Tibial artery (tissue), 4 donors: Measurements from ENCODE around the gene SCFD2.

ENCODE experiments used
- DNase-seq, 2 donors: peaks; one replicate each; pipeline ENCODE4 v3.0.0-alpha.2; 2019
- H3K27ac ChIP-seq, 2 donors: fragments of 200-600 bp; sonication (generic) in 1 of 2; 1 replicate in 1 of 2; 2 replicates in 1 of 2; pipeline ENCODE4 v1.5.1; 2018 to 2019; ENCODE audit warnings: mild to moderate bottlenecking in 1 of 2
- H3K27me3 ChIP-seq, 2 donors: fragments of 200-600 bp; sonication (generic) in 1 of 2; one replicate each; pipeline versions ENCODE4 v1.5.1 to v1.6.0; 2016 to 2019
- H3K36me3 ChIP-seq, 3 donors: fragments of 200-600 bp; sonication (generic) in 2 of 3; one replicate each; pipeline ENCODE4 v1.5.1; 2016 to 2019; ENCODE audit warnings: mild to moderate bottlenecking in 2 of 3
- H3K4me1 ChIP-seq, 4 donors: fragments of 200-600 bp; sonication (generic) in 2 of 4; 1 replicate in 3 of 4; 2 replicates in 1 of 4; pipeline ENCODE4 v1.5.1; 2016 to 2019
- H3K4me3 ChIP-seq, 2 donors: fragments of 200-600 bp; sonication (generic) in 1 of 2; 1 replicate in 1 of 2; 2 replicates in 1 of 2; pipeline ENCODE4 v1.5.1; 2018 to 2019; ENCODE audit warnings: mild to moderate bottlenecking in 2 of 2
- H3K9me3 ChIP-seq, 3 donors: fragments of 200-600 bp; sonication (generic) in 1 of 3; one replicate each; pipeline ENCODE4 v1.5.1; 2016 to 2019
- intact Hi-C: fragments of 100-400 bp; cut with DNase I; formaldehyde crosslinking; loops from one replicate; pipeline ENCODE4 v1.15.0; 2023; ENCODE audit warnings: low total_unique reads
- TF ChIP-seq, protein P1 (sequence below), 2 experiments: fragments of 200-600 bp in 1 of 2; fragments of 450-650 bp in 1 of 2; IDR thresholded peaks; one replicate each; pipeline ENCODE4 v1.5.1; 2017 to 2019; ENCODE audit warnings: antibody characterized with exemption in 2 of 2, mild to moderate bottlenecking in 1 of 2, moderate library complexity in 1 of 2

SCFD2 gene

DNA sequence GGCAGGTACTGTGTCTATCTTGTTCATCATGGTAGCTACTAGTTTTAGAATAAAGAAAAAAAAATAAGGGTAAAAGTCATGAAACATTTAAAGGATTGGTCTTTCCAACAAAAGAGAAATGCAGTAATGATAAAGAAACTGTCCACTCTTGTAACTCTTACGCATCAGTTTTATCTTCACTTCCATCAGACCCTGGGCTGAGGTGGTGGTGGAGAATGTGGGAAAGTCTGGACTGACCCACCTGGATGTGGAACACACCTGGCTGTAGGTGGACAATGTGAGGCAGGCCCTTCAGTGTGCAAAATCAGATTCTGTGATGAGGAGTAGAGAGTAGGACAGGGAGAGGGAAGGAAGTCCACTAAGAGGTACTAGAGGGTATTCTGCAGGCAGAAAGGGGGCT, 375.2 kb downstream of the SCFD2 start:
- no peak overlapping the region for H3K27ac ChIP-seq
- H3K9me3 ChIP-seq = no peaks in the 10 kb centered on the region
- H3K36me3 ChIP-seq = no peaks in the 10 kb centered on the region
- no peak for DNase-seq
- TF ChIP-seq, protein P1, sequence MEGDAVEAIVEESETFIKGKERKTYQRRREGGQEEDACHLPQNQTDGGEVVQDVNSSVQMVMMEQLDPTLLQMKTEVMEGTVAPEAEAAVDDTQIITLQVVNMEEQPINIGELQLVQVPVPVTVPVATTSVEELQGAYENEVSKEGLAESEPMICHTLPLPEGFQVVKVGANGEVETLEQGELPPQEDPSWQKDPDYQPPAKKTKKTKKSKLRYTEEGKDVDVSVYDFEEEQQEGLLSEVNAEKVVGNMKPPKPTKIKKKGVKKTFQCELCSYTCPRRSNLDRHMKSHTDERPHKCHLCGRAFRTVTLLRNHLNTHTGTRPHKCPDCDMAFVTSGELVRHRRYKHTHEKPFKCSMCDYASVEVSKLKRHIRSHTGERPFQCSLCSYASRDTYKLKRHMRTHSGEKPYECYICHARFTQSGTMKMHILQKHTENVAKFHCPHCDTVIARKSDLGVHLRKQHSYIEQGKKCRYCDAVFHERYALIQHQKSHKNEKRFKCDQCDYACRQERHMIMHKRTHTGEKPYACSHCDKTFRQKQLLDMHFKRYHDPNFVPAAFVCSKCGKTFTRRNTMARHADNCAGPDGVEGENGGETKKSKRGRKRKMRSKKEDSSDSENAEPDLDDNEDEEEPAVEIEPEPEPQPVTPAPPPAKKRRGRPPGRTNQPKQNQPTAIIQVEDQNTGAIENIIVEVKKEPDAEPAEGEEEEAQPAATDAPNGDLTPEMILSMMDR (IDR thresholded peaks at IDR 0.05) = no peak
- peaks cover 0 to 18% (median 5%) of the 10 kb centered on the region in 4 donors for H3K4me1 ChIP-seq
- H3K27me3 ChIP-seq = no peaks in the 10 kb centered on the region
- H3K4me3 ChIP-seq = no peak overlapping the region
- intact Hi-C loops = no loop called here

DNA sequence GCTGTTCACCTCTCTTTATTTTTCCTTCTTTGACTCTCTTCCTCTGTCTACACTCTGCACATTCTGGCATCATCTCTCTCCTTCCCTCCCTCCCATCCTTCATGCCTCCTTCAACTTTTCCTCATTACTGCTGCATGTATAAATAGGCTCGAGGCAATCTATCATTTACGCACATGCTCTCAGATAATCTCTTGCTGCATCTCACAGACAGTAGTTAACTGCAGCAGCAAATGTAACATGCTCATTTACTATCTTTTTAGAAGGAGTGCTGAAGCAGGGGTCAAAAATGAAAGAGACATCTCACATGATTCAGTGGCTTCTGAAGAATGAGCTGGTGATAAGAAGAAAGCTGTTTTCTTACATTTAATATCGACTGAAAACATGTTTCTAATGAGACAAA, 376.0 kb downstream of the SCFD2 start:
- intact Hi-C loops = loop anchor here (10.0 kb wide), 3 partner anchors 125 to 745 kb away; partner anchors contain the start of gene RASL11B

DNA sequence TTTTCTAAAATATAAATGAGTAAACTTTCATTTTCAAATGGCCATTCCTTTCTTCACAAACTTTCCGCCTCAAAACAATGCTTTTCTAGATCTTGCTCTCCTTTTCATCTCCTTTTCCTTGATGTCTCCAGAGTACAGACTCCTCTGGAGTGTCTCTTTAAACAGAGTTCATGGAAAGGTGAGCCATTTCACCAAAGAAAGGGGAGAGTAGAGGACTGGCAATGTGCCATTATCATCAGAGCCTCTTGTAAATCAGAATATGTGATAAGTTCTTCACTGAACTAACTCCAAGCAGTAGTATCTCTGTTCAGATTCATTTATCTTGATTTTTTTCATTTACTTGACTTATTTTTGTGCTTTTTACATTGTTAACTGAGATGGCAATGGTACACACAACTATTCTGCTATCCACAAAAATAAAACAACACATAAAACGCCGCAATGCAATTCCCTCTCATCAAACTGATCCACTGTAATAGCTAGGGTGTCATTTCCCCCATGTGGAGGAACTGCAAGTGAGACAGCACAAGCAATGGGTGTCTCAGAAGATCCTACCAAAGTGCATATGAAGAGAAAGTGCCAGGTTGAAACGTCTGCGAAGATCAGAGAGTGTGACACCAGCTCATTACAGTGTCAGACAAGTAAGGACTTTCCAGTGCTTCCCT, 378.3 kb downstream of the SCFD2 start:
- no peak for DNase-seq
- TF ChIP-seq, protein P1 (IDR thresholded peaks at IDR 0.05) = no peak
- Histone ChIP-seq H3K9me3 (no peaks in the 10 kb centered on the region), H3K4me1 (no peaks in the 10 kb centered on the region), H3K27me3 (no peaks in the 10 kb centered on the region), H3K4me3 (no peak overlapping the region), H3K27ac (no peak overlapping the region), H3K36me3 (no peaks in the 10 kb centered on the region)
- intact Hi-C loops = loop anchor here (10.0 kb wide), 3 partner anchors 123 to 743 kb away; partner anchors contain the start of gene RASL11B

More for the DNA sequence above, 376.0 kb downstream of the SCFD2 start:
- no peaks in the 10 kb centered on the region for H3K36me3 ChIP-seq
- H3K9me3 ChIP-seq = no peaks in the 10 kb centered on the region
- peaks cover 0 to 12% (median 5%) of the 10 kb centered on the region in 4 donors for H3K4me1 ChIP-seq
- DNase-seq = no peak
- H3K4me3 ChIP-seq = no peak overlapping the region
- H3K27me3 ChIP-seq = no peaks in the 10 kb centered on the region
- TF ChIP-seq, protein P1 (IDR thresholded peaks at IDR 0.05) = no peak
- no peak overlapping the region for H3K27ac ChIP-seq

DNA sequence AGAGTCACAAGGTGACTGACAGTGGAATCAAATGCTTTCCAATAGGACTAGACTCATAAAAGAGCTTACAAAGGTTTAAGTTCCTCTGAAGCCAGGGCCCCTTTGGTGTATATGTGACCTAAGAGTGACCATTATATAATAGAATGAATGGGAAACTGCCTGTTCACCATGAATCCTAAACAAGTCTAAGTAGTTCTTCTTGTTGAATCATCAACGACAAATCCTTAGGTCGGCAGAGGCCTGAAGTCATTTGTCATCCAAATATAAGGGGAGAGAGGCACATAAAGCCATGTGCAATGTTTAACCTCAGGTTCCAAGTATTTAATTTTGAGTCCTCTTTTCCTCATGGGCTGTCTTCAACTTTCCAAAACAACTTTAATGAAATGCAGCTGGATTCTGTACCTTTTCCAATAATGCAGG, 381.4 kb downstream of the SCFD2 start:
- Histone ChIP-seq H3K27ac (no peak overlapping the region), H3K36me3 (no peaks in the 10 kb centered on the region), H3K4me3 (no peak overlapping the region), H3K27me3 (no peaks in the 10 kb centered on the region), H3K9me3 (no peaks in the 10 kb centered on the region), H3K4me1 (no peaks in the 10 kb centered on the region)
- DNase-seq = no peak
- TF ChIP-seq, protein P1 (IDR thresholded peaks at IDR 0.05) = no peak
- intact Hi-C loops = loop anchor here (10.0 kb wide), 3 partner anchors 120 to 740 kb away; partner anchors contain the start of gene RASL11B

DNA sequence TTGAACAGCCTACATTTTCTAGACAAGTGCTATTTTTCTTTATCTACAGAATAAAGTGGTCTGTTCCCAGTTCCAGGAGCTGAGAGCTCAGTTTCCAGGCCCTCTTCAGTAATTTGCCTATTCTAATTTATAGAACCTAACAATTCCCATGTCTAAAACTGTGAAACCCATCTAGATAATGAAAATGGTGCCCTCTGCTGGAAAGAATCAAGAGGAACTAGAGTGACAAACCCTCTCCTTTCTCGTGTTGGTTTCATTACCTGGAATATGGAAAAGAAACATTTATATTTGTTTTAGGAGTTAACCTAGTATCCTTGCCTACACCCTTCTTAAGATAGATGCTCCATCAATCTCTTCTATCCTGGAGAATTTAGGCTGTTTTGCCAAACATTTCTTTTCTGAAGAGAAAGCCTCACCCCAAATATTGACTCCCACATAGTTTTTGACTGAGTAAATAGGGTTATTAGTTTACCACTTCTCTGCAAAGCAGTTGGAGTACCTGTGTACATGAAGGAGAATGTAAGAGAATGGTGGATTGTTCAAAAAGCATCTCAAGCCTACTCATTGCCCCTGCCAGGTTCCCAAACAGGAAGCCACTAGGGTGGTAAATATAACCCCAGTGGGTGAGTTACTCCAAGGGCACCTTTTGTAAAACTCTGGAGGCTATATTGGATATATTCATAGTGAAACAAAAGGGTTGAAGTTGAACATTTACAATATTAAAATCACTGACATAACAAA, 382.1 kb downstream of the SCFD2 start:
- intact Hi-C loops = loop anchor here (2.0 to 10.0 kb wide), 4 partner anchors 119 to 739 kb away; partner anchors contain the start of gene RASL11B
- H3K4me3 ChIP-seq = no peak overlapping the region
- no peak overlapping the region for H3K27ac ChIP-seq
- H3K27me3 ChIP-seq = no peaks in the 10 kb centered on the region
- H3K9me3 ChIP-seq = no peaks in the 10 kb centered on the region
- no peak for DNase-seq
- H3K36me3 ChIP-seq = no peaks in the 10 kb centered on the region
- no peaks in the 10 kb centered on the region for H3K4me1 ChIP-seq
- TF ChIP-seq, protein P1 (IDR thresholded peaks at IDR 0.05) = peak; percentile 63 to 77
